ENCODE data around the gene SORBS2. TPM values are rescaled to one million over a fixed set of nuclear protein-coding genes. Genes with fewer than 3 reads are reported as not detected.

SORBS2 gene
- total and polyA plus RNA-seq, 9 donors, result 17.4 to 204 (median 32.7) TPM

DNA sequence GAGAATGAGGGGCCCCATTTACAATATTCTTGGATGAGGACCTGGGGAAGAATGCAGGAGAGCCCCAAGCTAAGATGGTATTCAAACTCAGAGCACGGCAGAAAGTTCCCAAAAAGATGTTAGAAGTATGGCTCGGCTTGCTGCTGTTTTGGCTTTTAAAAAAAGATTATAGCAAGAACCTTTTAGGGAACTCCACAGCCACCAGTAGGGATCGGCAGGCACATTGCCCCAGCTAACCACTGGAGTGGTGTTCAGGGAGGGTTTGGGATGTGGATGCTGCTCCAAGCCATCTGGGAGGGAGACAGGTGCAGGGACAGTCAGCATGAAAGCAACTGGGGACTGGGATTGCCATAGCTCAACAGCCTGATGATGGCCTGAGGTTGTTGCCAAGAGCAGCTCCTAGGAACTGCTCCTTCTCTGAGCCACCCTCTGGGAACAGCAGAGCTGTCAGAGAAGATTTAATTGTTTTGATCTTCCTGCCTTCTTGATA, 63.0 kb downstream of the SORBS2 start:
- no peaks in the 10 kb centered on the region for H3K27me3 ChIP-seq
- H3K27ac ChIP-seq, result no peak overlapping the region
- intact Hi-C loops (cut with DNase I), result no loop called here
- H3K4me3 ChIP-seq, result no peak overlapping the region
- no peaks in the 10 kb centered on the region for H3K36me3 ChIP-seq
- 87 to 98% (median 93%) methylated on average over 3 of the region's 3 CpGs for WGBS, 3 donors
- TF ChIP-seq EP300 (IDR thresholded peaks at IDR 0.05) (no peak), POLR2A (IDR thresholded peaks at IDR 0.05) (no peak)
- TF ChIP-seq, protein P1, sequence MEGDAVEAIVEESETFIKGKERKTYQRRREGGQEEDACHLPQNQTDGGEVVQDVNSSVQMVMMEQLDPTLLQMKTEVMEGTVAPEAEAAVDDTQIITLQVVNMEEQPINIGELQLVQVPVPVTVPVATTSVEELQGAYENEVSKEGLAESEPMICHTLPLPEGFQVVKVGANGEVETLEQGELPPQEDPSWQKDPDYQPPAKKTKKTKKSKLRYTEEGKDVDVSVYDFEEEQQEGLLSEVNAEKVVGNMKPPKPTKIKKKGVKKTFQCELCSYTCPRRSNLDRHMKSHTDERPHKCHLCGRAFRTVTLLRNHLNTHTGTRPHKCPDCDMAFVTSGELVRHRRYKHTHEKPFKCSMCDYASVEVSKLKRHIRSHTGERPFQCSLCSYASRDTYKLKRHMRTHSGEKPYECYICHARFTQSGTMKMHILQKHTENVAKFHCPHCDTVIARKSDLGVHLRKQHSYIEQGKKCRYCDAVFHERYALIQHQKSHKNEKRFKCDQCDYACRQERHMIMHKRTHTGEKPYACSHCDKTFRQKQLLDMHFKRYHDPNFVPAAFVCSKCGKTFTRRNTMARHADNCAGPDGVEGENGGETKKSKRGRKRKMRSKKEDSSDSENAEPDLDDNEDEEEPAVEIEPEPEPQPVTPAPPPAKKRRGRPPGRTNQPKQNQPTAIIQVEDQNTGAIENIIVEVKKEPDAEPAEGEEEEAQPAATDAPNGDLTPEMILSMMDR (IDR thresholded peaks at IDR 0.05), result no peak
- no peaks in the 10 kb centered on the region for H3K4me1 ChIP-seq (ENCODE audit: insufficient read depth)
- no peak for DNase-seq
- H3K9me3 ChIP-seq, result no peaks in the 10 kb centered on the region

DNA sequence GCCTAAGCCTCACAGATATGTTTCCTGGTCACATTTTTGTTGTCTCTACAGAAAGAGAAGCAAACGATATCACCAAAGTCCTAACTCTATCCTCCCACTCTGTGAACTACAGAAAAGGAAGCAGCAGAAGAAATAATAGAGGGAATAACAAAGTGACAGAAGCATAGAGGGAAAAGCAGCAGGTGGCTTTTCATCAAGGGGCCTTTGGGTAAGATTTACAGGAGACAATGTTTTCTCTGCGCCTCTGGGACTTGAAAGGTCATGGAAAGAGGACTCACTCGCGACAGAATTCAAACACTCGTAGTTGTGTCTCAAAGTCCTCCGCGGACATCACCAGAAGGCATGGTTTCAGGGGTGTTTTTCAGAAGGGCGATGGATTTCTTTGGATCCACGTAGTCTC, 66.1 kb downstream of the SORBS2 start:
- DNase-seq, result no peak
- no peaks in the 10 kb centered on the region for H3K27me3 ChIP-seq
- no peaks in the 10 kb centered on the region for H3K9me3 ChIP-seq
- WGBS, 3 donors, result 90 to 91% (median 91%) methylated on average over 9 of the region's 9 CpGs
- TF ChIP-seq POLR2A (IDR thresholded peaks at IDR 0.05), result no peak
- TF ChIP-seq EP300 (IDR thresholded peaks at IDR 0.05), result no peak
- TF ChIP-seq, protein P1 (IDR thresholded peaks at IDR 0.05), result no peak
- no peak overlapping the region for H3K4me3 ChIP-seq
- no peaks in the 10 kb centered on the region for H3K4me1 ChIP-seq (ENCODE audit: insufficient read depth)
- intact Hi-C loops (cut with DNase I), result no loop called here
- H3K27ac ChIP-seq, result no peak overlapping the region
- H3K36me3 ChIP-seq, result no peaks in the 10 kb centered on the region

DNA sequence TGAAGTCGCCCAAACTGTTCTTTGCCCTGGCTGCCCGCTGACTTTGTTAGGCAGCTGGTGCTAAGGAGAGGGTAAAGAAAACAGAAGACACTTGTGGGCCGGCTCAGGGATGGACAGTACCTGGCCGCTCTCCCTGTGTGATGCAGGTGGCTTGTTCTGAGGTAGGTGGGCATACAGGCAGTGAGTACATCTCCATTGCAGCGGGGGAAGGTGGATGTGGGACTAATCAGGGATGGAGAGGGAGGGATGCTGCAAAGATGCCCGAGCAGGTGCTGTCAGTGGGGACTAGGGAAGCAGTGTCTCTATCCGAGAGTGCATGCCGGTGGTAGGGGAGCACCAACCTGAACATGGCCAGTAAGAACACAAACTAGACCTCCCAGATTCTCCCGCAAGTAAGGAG, 67.0 kb downstream of the SORBS2 start:
- DNase-seq, result no peak
- WGBS, 3 donors, result 95 to 97% (median 97%) methylated on average over 9 of the region's 9 CpGs
- intact Hi-C loops (cut with DNase I), result no loop called here

DNA sequence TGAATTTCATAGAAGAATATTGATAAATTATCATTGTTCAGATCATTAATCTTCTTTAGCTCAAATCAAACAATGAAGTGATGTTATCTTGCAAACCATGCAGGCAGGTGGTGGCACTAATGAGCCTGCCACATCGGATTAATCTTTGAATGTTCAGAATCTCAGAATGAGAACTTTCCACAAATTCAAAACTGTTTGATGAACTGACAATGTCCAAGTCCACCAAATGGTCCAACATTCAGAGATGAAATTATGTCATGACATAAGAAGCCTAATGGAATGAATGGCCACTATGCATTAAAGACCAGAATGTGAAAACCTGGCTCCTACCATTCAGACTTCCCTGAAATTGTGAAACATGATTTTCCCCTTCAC, 67.5 kb downstream of the SORBS2 start:
- Histone ChIP-seq H3K36me3 (no peaks in the 10 kb centered on the region), H3K4me1 (ENCODE audit: insufficient read depth) (no peaks in the 10 kb centered on the region), H3K27ac (no peak overlapping the region), H3K27me3 (no peaks in the 10 kb centered on the region), H3K4me3 (no peak overlapping the region), H3K9me3 (no peaks in the 10 kb centered on the region)
- 94 to 97% (median 96%) methylated on average over 1 of the region's 1 CpG for WGBS, 3 donors
- TF ChIP-seq EP300 (IDR thresholded peaks at IDR 0.05) (no peak), POLR2A (IDR thresholded peaks at IDR 0.05) (no peak)
- TF ChIP-seq, protein P1 (IDR thresholded peaks at IDR 0.05), result no peak
- no peak for DNase-seq
- intact Hi-C loops (cut with DNase I), result no loop called here

More for the DNA sequence above, 67.0 kb downstream of the SORBS2 start:
- H3K27ac ChIP-seq, result no peak overlapping the region
- H3K4me1 ChIP-seq (ENCODE audit: insufficient read depth), result no peaks in the 10 kb centered on the region
- H3K9me3 ChIP-seq, result no peaks in the 10 kb centered on the region
- TF ChIP-seq, protein P1 (IDR thresholded peaks at IDR 0.05), result no peak
- TF ChIP-seq POLR2A (IDR thresholded peaks at IDR 0.05) (no peak), EP300 (IDR thresholded peaks at IDR 0.05) (no peak)
- H3K27me3 ChIP-seq, result no peaks in the 10 kb centered on the region
- H3K4me3 ChIP-seq, result no peak overlapping the region
- no peaks in the 10 kb centered on the region for H3K36me3 ChIP-seq
